GM12873 (cell line): ENCODE results near the gene LLGL2.

ENCODE experiments used
- CTCF ChIP-seq: IDR thresholded peaks from 2 replicates; pipeline ENCODE4 v1.5.1; 2012; ENCODE audit warnings: low read depth, mild to moderate bottlenecking, moderate library complexity, low read length, control low read depth; ENCODE audit not compliant: insufficient read depth; ENCODE audit errors: missing control alignments

The LLGL2 gene

GRCh38 chr17:75544250-75544649 lies 18.8 kb downstream of the LLGL2 start:
- no peak for TF ChIP-seq CTCF

- no peak for TF ChIP-seq CTCF
Measured at GRCh38 chr17:75546181-75546580, 20.7 kb downstream of the LLGL2 start.

GRCh38 chr17:75547091-75547490 lies 21.6 kb downstream of the LLGL2 start:
- TF ChIP-seq CTCF, result no peak

GRCh38 chr17:75548813-75549212 lies 23.3 kb downstream of the LLGL2 start:
- no peak for TF ChIP-seq CTCF

- no peak for TF ChIP-seq CTCF
Measured at GRCh38 chr17:75549246-75550138, 24.0 kb downstream of the LLGL2 start.

GRCh38 chr17:75550139-75550465 lies 24.6 kb downstream of the LLGL2 start:
- no peak for TF ChIP-seq CTCF

- no peak for TF ChIP-seq CTCF
Measured at GRCh38 chr17:75551266-75551665, 25.8 kb downstream of the LLGL2 start.
